ENCODE data around the gene MTCL1.

- TF ChIP-seq, protein P1, sequence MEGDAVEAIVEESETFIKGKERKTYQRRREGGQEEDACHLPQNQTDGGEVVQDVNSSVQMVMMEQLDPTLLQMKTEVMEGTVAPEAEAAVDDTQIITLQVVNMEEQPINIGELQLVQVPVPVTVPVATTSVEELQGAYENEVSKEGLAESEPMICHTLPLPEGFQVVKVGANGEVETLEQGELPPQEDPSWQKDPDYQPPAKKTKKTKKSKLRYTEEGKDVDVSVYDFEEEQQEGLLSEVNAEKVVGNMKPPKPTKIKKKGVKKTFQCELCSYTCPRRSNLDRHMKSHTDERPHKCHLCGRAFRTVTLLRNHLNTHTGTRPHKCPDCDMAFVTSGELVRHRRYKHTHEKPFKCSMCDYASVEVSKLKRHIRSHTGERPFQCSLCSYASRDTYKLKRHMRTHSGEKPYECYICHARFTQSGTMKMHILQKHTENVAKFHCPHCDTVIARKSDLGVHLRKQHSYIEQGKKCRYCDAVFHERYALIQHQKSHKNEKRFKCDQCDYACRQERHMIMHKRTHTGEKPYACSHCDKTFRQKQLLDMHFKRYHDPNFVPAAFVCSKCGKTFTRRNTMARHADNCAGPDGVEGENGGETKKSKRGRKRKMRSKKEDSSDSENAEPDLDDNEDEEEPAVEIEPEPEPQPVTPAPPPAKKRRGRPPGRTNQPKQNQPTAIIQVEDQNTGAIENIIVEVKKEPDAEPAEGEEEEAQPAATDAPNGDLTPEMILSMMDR (IDR thresholded peaks at IDR 0.05) = no peak
- no peak for TF ChIP-seq POLR2A (IDR thresholded peaks at IDR 0.05)
These were observed 165.2 kb downstream of the MTCL1 start for GRCh38 chr18:8870528-8870927.
